GM12892 (cell line): ENCODE results near the gene PGF.

Experiments
- POLR2AphosphoS5 ChIP-seq: IDR thresholded peaks from 2 replicates; pipeline ENCODE4 v1.6.1; 2011; ENCODE audit warnings: low read depth, low read length, control low read depth
- TAF1 ChIP-seq: IDR thresholded peaks from 2 replicates; pipeline ENCODE4 v1.6.1; 2011; ENCODE audit warnings: low read depth, mild to moderate bottlenecking, control low read depth, low read length, borderline replicate concordance

DNA sequence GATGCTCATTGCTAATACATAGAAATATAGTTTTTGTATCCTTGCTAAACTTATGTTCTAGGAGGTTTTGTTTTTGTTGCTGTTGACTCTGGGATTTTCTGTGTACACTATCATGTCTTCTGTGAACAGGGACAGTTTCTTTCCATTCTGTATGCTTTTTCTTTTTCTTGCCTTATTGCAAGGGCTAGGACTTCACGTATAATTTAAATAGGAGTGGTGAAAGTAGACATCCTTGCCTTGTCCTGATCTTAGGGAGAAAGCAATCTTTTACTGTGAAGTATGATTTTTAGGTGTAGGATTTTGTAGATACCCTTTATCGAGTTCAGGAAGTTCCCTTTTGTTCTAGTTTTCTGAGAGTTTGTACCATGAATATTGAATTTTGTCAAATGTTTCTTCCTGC lies 45.9 kb upstream of the PGF start:
- TF ChIP-seq POLR2AphosphoS5: no peak
- TF ChIP-seq TAF1: no peak
